G401.6 (cell line): ENCODE data around the gene WIPF3.
"Not testable (repeated sequence)": the region's sequence is repeated elsewhere in the genome, so short reads cannot be mapped to it uniquely, and the experiment has no call there.

Experiments
- FAIRE-seq: peaks from 2 replicates; lab custom pipeline; 2012; peaks lifted over from hg19 to GRCh38; lab: Jason Lieb, UNC

The WIPF3 gene

GRCh38 chr7:29956487-29956836 lies 150.2 kb downstream of the WIPF3 start:
- no peak for FAIRE-seq

- FAIRE-seq: no peak
Measured at GRCh38 chr7:29957521-29958310, 151.4 kb downstream of the WIPF3 start.

DNA sequence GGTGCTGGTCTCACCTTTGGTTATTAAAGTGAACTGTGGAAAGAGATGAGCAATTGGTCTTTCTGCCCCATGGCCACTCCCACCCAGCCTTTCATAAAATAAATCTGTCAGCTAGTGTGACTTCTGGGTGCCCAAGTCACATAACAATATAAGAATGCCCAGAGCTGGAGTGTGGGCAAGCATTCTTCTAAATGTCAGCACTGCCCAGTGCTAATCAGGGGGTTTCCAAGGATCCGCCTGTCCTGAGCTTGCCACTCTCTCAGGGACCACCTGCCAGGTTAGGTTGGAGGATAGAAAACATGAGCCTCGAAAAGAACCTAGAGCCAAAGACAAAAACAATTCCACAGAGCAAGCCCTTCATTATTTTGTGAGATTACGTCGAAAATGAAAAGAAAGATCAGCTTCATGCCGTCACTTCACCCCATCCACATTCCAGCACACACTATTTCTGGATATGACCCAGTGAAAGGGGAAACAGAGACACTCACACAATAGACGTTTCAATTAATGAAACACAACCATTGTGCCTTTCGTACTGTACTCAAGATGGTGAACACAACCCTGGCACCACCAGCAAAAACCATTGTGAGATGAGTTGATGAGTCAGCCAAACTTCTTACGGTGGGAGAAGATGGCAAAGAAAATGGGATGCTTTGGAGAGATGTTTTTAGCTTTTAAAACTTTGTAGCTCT lies 152.5 kb downstream of the WIPF3 start:
- no peak for FAIRE-seq

GRCh38 chr7:29961611-29962010 lies 155.3 kb downstream of the WIPF3 start:
- not testable (repeated sequence) for FAIRE-seq

DNA sequence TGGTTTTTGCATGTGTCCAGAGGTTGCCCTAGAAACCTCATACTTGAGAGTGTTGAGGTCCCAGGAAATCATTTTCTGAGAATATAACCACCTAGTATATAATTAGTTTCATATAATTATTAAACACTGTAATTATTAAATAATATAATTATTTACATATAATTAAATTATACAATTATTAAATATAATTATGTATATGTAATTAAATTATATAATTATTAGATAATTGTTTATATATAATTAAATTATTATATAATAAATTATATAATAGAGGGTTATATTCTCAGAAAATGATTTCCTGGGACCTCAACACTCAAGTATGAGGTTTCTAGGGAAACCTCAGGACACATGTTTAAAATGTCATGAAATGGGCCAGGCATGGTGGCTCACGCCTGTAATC lies 155.7 kb downstream of the WIPF3 start:
- peak; percentile 97 for FAIRE-seq

DNA sequence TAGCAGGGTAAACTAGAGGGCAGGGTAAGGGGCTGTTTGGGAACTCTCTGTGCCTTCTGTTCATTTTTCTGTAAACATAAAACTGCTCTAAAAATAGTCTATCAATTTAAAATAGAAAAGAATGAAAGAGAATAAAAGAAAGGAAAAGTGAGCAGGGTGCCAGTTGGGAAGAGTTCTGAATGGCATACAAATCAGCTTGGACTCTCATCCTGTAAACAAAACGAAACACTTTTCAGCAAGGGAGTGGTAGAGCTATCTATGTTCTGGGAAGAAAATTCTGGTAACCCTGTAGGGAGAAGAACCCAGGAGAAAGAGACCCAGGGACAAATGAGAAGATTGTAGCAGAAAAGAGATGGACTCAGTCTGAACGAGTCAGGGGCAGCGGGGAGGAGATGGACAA lies 158.7 kb downstream of the WIPF3 start:
- no peak for FAIRE-seq
